ENCODE results near the gene OPRPN. TPM values are rescaled to one million over a fixed set of nuclear protein-coding genes. Genes with fewer than 3 reads are reported as not detected.

The OPRPN gene
- total and polyA plus RNA-seq, 2 donors (not counting 3 experiments of a cell fraction or from before 2014, with no cell fraction given) = not detected

- CTCF ChIA-PET = no interaction called here
- Histone ChIP-seq H4K20me1 (replicated peaks; ENCODE audit: control insufficient read depth, extremely low read depth, insufficient read depth, low read length) (no peaks in the 10 kb centered on the region), H3K27me3 (ENCODE audit: control insufficient read depth in 2 of 2, insufficient read depth in 2 of 2, low read length in 2 of 2) (no peaks in the 10 kb centered on the region), H3K9ac (replicated peaks; ENCODE audit: extremely low read depth, insufficient read depth, low read length) (no peak overlapping the region), H3K27ac (ENCODE audit: insufficient read depth, low read depth, low read length) (no peak overlapping the region), H3K9me1 (replicated peaks; ENCODE audit: control insufficient read depth, extremely low read depth, insufficient read depth, low read length) (no peaks in the 10 kb centered on the region), H3K36me3 (ENCODE audit: control insufficient read depth in 2 of 2, extremely low read depth in 1 of 2, insufficient read depth in 2 of 2, low read length in 2 of 2) (no peaks in the 10 kb centered on the region), H3K4me1 (ENCODE audit: control insufficient read depth, extremely low read depth, insufficient read depth, low read length) (no peaks in the 10 kb centered on the region), H3K9me3 (replicated peaks; ENCODE audit: control insufficient read depth, insufficient read depth, low read length) (no peaks in the 10 kb centered on the region), H3K4me3 (replicated peaks in 1 of 3; ENCODE audit: insufficient read depth in 1 of 3, low read depth in 1 of 3, low read length in 3 of 3) (no peak overlapping the region), H2AFZ (ENCODE audit: low read depth, low read length) (no peak overlapping the region), H3K4me2 (ENCODE audit: insufficient read depth, low read length) (no peak overlapping the region), H3K79me2 (ENCODE audit: control insufficient read depth, insufficient read depth, low read length) (no peaks in the 10 kb centered on the region)
- dilution Hi-C loops (cut with MboI; ENCODE audit: extremely low pct_ligation_motif_present, low sequenced_read_pairs) (no loop called here), intact Hi-C loops (cut with micrococcal nuclease) (no loop called here)
- no TSS peak for BruUV-seq (replicated peaks)
- FAIRE-seq = no peak
- DNase-seq (ENCODE audit: low read depth, low spot score) = no peak
- POLR2A ChIA-PET = no interaction called here
- TF ChIP-seq CTCF (IDR thresholded peaks at IDR 0.05; ENCODE audit: extremely low read depth in 1 of 2, insufficient read depth in 1 of 2, low read depth in 1 of 2, low read length in 2 of 2) = no peak
- no peak for TF ChIP-seq MYC (IDR thresholded peaks at IDR 0.05; ENCODE audit: low read depth, low read length)
- no peak for TF ChIP-seq JUN (IDR thresholded peaks at IDR 0.05; ENCODE audit: borderline replicate concordance, insufficient read depth, insufficient read length, low read depth)
- TF ChIP-seq FOS (IDR thresholded peaks at IDR 0.05; ENCODE audit: borderline replicate concordance, insufficient read depth, low read length) = no peak
- TF ChIP-seq GATA2 (IDR thresholded peaks at IDR 0.05; ENCODE audit: insufficient read depth, insufficient read length, low read depth, low read length) = no peak
- no peak for TF ChIP-seq MAX (IDR thresholded peaks at IDR 0.05; ENCODE audit: insufficient read depth, insufficient read length)
- TF ChIP-seq POLR2AphosphoS5 (IDR thresholded peaks at IDR 0.05; ENCODE audit: insufficient read depth, low read depth, low read length) = no peak
- TF ChIP-seq EZH2 (IDR thresholded peaks at IDR 0.05; ENCODE audit: borderline replicate concordance, low read depth, low read length, severe bottlenecking) = no peak
- TF ChIP-seq POLR2A (IDR thresholded peaks at IDR 0.05; ENCODE audit: low read depth, low read length) = no peak
Measured at GRCh38 chr4:70443329-70443728, 45.6 kb downstream of the OPRPN start.
